ENCODE results near the gene DNALI1. TPM values are rescaled to one million over a fixed set of nuclear protein-coding genes. Genes with fewer than 3 reads are reported as not detected.

The DNALI1 gene
- total and polyA plus RNA-seq, 10 of the 15 experiments (the other 5 are each of a cell fraction or from before 2014, with no cell fraction given): 0.03 to 0.13 (median 0.05) TPM; not detected in 7

DNA sequence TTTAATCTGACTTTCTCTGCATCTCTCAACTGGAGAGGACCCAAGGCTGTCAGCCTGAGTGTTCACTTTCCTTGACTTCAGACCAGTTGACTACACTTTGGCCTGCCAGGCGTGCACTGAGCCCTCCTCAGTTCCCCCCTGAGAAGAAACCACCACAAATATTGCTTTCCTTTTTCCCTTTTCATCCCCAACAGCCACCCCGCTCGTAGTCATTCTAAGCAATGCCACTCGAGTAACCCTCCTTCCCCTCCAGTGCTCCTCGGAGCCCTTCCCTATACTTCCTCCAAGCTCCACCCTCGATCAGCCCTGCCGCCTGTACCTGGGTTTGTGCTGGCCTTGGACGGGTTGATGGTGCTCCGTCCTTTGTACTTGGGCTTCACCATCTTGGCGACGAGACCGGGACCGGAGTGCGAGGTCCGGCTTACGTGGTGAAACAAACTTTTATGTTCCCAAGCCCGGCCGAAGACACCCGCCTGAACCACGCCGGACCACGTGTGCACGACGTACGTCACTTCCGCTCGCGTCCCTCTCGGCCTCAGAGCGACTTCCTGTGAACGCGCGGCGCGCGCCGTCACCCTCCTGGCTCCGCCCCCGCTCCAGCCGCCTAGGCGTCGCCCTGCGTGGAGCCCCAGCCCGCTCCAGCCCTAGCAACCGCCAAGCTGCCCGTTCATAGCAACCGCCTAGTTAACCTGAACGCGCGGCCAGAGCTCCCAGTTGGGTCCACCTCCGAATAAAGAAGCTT, 38.9 kb downstream of the DNALI1 start, which contains the start of gene GNL2:
TSS of gene GNL2 (minus strand) at position 498 of the 742 bp plus-strand sequence. CDS start at position 383, 115 bp downstream.
- ChIA-PET SMC1A (ENCODE audit: uncharacterized antibody, unreplicated experiment) (interaction anchor here (1.1 to 14.3 kb wide), 2 partner anchors 84 to 93 kb away, joined by 6 to 245 read pairs; no protein-coding TSS in a partner anchor), CTCF (interaction anchor here (0.8 to 17.5 kb wide), 4 partner anchors 87 to 145 kb away, joined by 3 to 521 read pairs (median 4); partner anchors contain the start of gene CDCA8), POLR2A (interaction anchor here (0.6 to 2.1 kb wide), 4 partner anchors 51 to 120 kb away, joined by 3 to 6 read pairs (median 4); a partner anchor contains a TSS), RAD21 (ENCODE audit: unreplicated experiment) (interaction anchor here (0.6 to 1.5 kb wide), 6 partner anchors 42 to 108 kb away, joined by 3 to 6 read pairs (median 3); partner anchors contain the start of genes CDCA8, MEAF6 and SNIP1)
- in situ Hi-C loops (cut with MboI) (loop anchor here (25.0 kb wide), 1 partner anchor 392 kb away; the partner anchor contains the start of gene SF3A3), intact Hi-C loops (cut with micrococcal nuclease; ENCODE audit: unreplicated experiment) (loop anchor here (5.0 kb wide), 1 partner anchor 123 kb away; the partner anchor contains the start of gene ZC3H12A)
- under 1% methylated on average over 50 of the region's 51 CpGs for WGBS (ENCODE audit: insufficient coverage, insufficient replicate concordance, low lambda C conversion rate, missing lambda C conversion rate)
- H4K20me1 ChIP-seq (ENCODE audit: control insufficient read depth, insufficient read depth): no peaks in the 10 kb centered on the region
- peak; percentile 83 for DNase-seq (ENCODE audit: low read depth, low spot score)
- H3K79me2 ChIP-seq (ENCODE audit: control insufficient read depth, insufficient read depth, low read length): peaks cover 28% of the 10 kb centered on the region
- peak; percentile 99 for ATAC-seq
- peak within 1 kb of the TSS; percentile 77 for H3K4me3 ChIP-seq
- FAIRE-seq: peak; percentile 96
- no TSS peak for BruUV-seq (replicated peaks)
- H3K4me2 ChIP-seq (ENCODE audit: control insufficient read depth, insufficient read depth): peak within 1 kb of the TSS; percentile 82
- peak within 1 kb of the TSS; percentile 96 for H2AFZ ChIP-seq (ENCODE audit: control insufficient read depth, low read depth, low read length)
- H3K36me3 ChIP-seq (ENCODE audit: control insufficient read depth in 2 of 2, insufficient read depth in 2 of 2, low read length in 1 of 2): peaks cover 0 to 10% of the 10 kb centered on the region in 2 experiments; a peak in 2 of 4 replicates
- peak within 1 kb of the TSS; percentile 89 for H3K9ac ChIP-seq (ENCODE audit: control insufficient read depth, insufficient read depth, low read length)
- H3K27ac ChIP-seq (ENCODE audit: control insufficient read depth, insufficient read depth): peak within 1 kb of the TSS; percentile 84
- no peaks in the 10 kb centered on the region for H3K9me3 ChIP-seq (replicated peaks; ENCODE audit: control insufficient read depth, insufficient read depth, low read length)
- H3K27me3 ChIP-seq (replicated peaks in 1 of 2; ENCODE audit: control insufficient read depth in 2 of 2, insufficient read depth in 2 of 2, low read length in 1 of 2): no peaks in the 10 kb centered on the region
- peaks cover 7% of the 10 kb centered on the region for H3K4me1 ChIP-seq (ENCODE audit: control insufficient read depth, insufficient read depth, low read length)
- TF ChIP-seq ESRRA (IDR thresholded peaks at IDR 0.05; ENCODE audit: low read length): no peak
- TF ChIP-seq EP300 (IDR thresholded peaks at IDR 0.05; ENCODE audit: borderline replicate concordance in 1 of 2, control insufficient read depth in 1 of 2, low read depth in 2 of 2, low read length in 2 of 2): no peak
- no peak for TF ChIP-seq SREBF1 (IDR thresholded peaks at IDR 0.05; ENCODE audit: low read length)
- TF ChIP-seq ASH2L (IDR thresholded peaks at IDR 0.05; ENCODE audit: borderline replicate concordance, low read depth): no peak
- 0 out of 2 replicates have a peak, but pooled peaks have one; percentile 49 for TF ChIP-seq POLR2AphosphoS2 (IDR thresholded peaks at IDR 0.05; ENCODE audit: low read depth, low read length)
- no peak for TF ChIP-seq ZNF207 (IDR thresholded peaks at IDR 0.05; ENCODE audit: borderline replicate concordance)
- peak; percentile 93 for TF ChIP-seq PML (IDR thresholded peaks at IDR 0.05; ENCODE audit: low read length)
- no peak for TF ChIP-seq MLLT1 (IDR thresholded peaks at IDR 0.05)
- peak; percentile 7 for TF ChIP-seq SIX5 (IDR thresholded peaks at IDR 0.05; ENCODE audit: low read depth, low read length, severe bottlenecking)
- TF ChIP-seq, protein P1, sequence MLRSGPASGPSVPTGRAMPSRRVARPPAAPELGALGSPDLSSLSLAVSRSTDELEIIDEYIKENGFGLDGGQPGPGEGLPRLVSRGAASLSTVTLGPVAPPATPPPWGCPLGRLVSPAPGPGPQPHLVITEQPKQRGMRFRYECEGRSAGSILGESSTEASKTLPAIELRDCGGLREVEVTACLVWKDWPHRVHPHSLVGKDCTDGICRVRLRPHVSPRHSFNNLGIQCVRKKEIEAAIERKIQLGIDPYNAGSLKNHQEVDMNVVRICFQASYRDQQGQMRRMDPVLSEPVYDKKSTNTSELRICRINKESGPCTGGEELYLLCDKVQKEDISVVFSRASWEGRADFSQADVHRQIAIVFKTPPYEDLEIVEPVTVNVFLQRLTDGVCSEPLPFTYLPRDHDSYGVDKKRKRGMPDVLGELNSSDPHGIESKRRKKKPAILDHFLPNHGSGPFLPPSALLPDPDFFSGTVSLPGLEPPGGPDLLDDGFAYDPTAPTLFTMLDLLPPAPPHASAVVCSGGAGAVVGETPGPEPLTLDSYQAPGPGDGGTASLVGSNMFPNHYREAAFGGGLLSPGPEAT (IDR thresholded peaks at IDR 0.05; ENCODE audit: low read depth): peak; percentile 70; the same call in 1 of the 2 replicates
- TF ChIP-seq ZBTB33 (IDR thresholded peaks at IDR 0.05): no peak
- TF ChIP-seq, protein P2, sequence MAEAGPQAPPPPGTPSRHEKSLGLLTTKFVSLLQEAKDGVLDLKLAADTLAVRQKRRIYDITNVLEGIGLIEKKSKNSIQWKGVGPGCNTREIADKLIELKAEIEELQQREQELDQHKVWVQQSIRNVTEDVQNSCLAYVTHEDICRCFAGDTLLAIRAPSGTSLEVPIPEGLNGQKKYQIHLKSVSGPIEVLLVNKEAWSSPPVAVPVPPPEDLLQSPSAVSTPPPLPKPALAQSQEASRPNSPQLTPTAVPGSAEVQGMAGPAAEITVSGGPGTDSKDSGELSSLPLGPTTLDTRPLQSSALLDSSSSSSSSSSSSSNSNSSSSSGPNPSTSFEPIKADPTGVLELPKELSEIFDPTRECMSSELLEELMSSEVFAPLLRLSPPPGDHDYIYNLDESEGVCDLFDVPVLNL (IDR thresholded peaks at IDR 0.05; ENCODE audit: low read depth, low read length): no peak
- TF ChIP-seq GABPA (IDR thresholded peaks at IDR 0.05; ENCODE audit: low read depth): peak; percentile 87
- no peak for TF ChIP-seq STAT3 (IDR thresholded peaks at IDR 0.05; ENCODE audit: low read depth, low read length)
- TF ChIP-seq TCF3 (IDR thresholded peaks at IDR 0.05; ENCODE audit: borderline replicate concordance, insufficient read depth, low read depth, low read length): no peak
- 0 out of 2 replicates have a peak, but pooled peaks have one; percentile 25 for TF ChIP-seq BACH1 (IDR thresholded peaks at IDR 0.05; ENCODE audit: borderline replicate concordance)
